Keratinocyte (primary cell): Measurements from ENCODE around the gene ODAD3. TPM values are rescaled to one million over a fixed set of nuclear protein-coding genes. Genes with fewer than 3 reads are reported as not detected.

Experiments
- DNase-seq: peaks from one replicate; pipeline ENCODE4 v3.0.0-alpha.2; 2011; ENCODE audit warnings: low read depth, missing footprints, low spot score
- FAIRE-seq: peaks from 2 replicates; lab custom pipeline; 2011; peaks lifted over from hg19 to GRCh38; lab: Jason Lieb, UNC
- H2AFZ ChIP-seq: 2 replicates; pipeline ENCODE4 v1.6.0; 2012; ENCODE audit warnings: low read length, control low read depth, inconsistent platforms; ENCODE audit not compliant: control insufficient read depth
- H3K27ac ChIP-seq: 2 replicates; pipeline ENCODE4 v1.5.1; 2011; ENCODE audit warnings: low read length; ENCODE audit not compliant: control insufficient read depth, insufficient read depth
- H3K27me3 ChIP-seq: 3 replicates; pipeline ENCODE4 v1.6.0; 2011; ENCODE audit warnings: low read length; ENCODE audit not compliant: control insufficient read depth, insufficient read depth; ENCODE audit errors: extremely low read depth
- H3K36me3 ChIP-seq, 2 experiments: 2 replicates in 1 of 2; 3 replicates in 1 of 2; pipeline ENCODE4 v1.5.1; 2011; ENCODE audit warnings: low read length in 2 of 2, mild to moderate bottlenecking in 1 of 2; ENCODE audit not compliant: control insufficient read depth in 2 of 2, insufficient read depth in 2 of 2; ENCODE audit errors: extremely low read depth in 1 of 2
- H3K4me1 ChIP-seq: 3 replicates; pipeline ENCODE4 v1.5.1; 2011; ENCODE audit warnings: low read length; ENCODE audit not compliant: control insufficient read depth, insufficient read depth; ENCODE audit errors: extremely low read depth
- H3K4me2 ChIP-seq: 3 replicates; pipeline ENCODE4 v1.6.0; 2011; ENCODE audit warnings: low read depth, low read length; ENCODE audit not compliant: control insufficient read depth, insufficient read depth; ENCODE audit errors: extremely low read depth
- H3K4me3 ChIP-seq, 3 experiments: fragments of 200-600 bp in 1 of 3; sonication (generic) in 1 of 3; 2 replicates in 2 of 3; 3 replicates in 1 of 3; pipeline ENCODE4 v1.5.1; 2011 to 2016; ENCODE audit warnings: low read length in 3 of 3, mild to moderate bottlenecking in 3 of 3, control low read depth in 2 of 3, inconsistent platforms in 1 of 3, low read depth in 1 of 3, mixed read lengths in 1 of 3, mixed run types in 1 of 3, moderate library complexity in 1 of 3; ENCODE audit not compliant: control insufficient read depth in 2 of 3, insufficient read depth in 2 of 3; ENCODE audit errors: extremely low read depth in 1 of 3
- H3K79me2 ChIP-seq: 2 replicates; pipeline ENCODE4 v1.6.0; 2012; ENCODE audit warnings: low read length; ENCODE audit not compliant: control insufficient read depth, insufficient read depth
- H3K9ac ChIP-seq: 3 replicates; pipeline ENCODE4 v1.6.0; 2011; ENCODE audit warnings: low read length; ENCODE audit not compliant: control insufficient read depth, insufficient read depth; ENCODE audit errors: extremely low read depth
- H3K9me1 ChIP-seq: 3 replicates; pipeline ENCODE4 v1.6.0; 2011; ENCODE audit warnings: low read length; ENCODE audit not compliant: control insufficient read depth, insufficient read depth; ENCODE audit errors: extremely low read depth
- H3K9me3 ChIP-seq: 2 replicates; pipeline ENCODE4 v1.5.1; 2012; ENCODE audit warnings: low read depth, low read length; ENCODE audit not compliant: control insufficient read depth
- H4K20me1 ChIP-seq: 3 replicates; pipeline ENCODE4 v1.6.0; 2011; ENCODE audit warnings: low read length; ENCODE audit not compliant: control insufficient read depth, insufficient read depth; ENCODE audit errors: extremely low read depth
- EZH2 ChIP-seq: IDR thresholded peaks from one replicate; pipeline ENCODE4 v1.6.1; 2012; ENCODE audit warnings: inconsistent platforms, mild to moderate bottlenecking, low read length, moderate library complexity
- dilution Hi-C: fragments of 300-500 bp; cut with MboI; formaldehyde crosslinking; loops from one replicate; pipeline ENCODE4 v1.7.0; 2020; ENCODE audit warnings: low sequenced_read_pairs; ENCODE audit not compliant: extremely low pct_ligation_motif_present
- polyA plus RNA-seq, 5 experiments: library from polyadenylated mRNA; depleted of rRNA in 3 of 5; stranded (reverse) in 3 of 5; stranded (forward) in 1 of 5; unstranded in 1 of 5; fragments of >200 nt; gene quantifications; 1 replicate in 1 of 5; 2 replicates in 3 of 5; 3 replicates in 1 of 5; pipeline versions ENCODE4 v1.2.1 to v1.2.3, GENCODE V29; 2011 to 2012; ENCODE audit warnings: missing spikeins in 2 of 5, low read depth in 1 of 5, low replicate concordance in 1 of 5
- TF ChIP-seq, protein P1 (sequence below), 3 experiments: IDR thresholded peaks in 1 of 3; conservative IDR thresholded peaks in 1 of 3; optimal IDR thresholded peaks in 1 of 3; 2 replicates in 2 of 3; 3 replicates in 1 of 3; pipeline versions ENCODE3 to v1.5.1; 2011; ENCODE audit warnings: low read length in 3 of 3, mild to moderate bottlenecking in 3 of 3, moderate library complexity in 2 of 3, control low read depth in 1 of 3, inconsistent platforms in 1 of 3; ENCODE audit not compliant: insufficient read depth in 2 of 3; ENCODE audit errors: extremely low read depth in 1 of 3

The ODAD3 gene
- polyA plus RNA-seq, 1 donor (not counting 4 experiments of a cell fraction or from before 2014, with no cell fraction given) = 0.09 TPM

DNA sequence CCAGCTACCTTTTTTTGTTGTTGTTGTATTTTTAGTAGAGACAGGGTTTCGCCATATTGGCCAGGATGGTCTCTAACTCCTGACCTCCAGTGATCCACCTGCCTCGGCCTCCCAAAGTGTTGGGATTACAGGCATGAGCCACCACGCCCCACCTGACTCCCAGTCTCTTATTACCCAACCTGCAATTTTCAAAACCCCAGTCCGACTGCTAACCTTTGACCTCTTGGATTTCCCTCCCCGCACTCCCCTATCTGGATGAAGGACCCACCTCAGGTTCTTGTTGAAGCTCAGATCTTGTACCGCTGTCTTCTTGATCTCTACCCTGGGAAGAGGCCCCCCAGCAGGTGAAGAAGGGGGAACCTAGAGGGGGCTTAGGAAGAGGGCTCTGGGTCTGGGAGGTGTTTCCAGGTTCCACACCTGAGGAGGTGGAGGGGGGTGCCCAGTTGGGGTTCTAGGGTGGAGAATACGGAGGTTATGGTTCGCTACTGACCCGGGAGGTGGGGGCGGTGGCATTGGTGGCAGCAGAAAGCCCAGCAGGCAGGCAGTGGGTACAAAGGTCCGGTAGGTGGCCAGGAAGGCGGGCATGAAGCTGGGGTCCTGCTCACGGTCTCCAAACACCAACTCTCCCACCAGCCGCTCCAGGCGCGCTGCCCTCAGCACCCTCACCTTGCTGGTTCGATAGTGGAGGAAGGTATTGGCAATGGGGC is 18.4 kb downstream of the ODAD3 start:
- TF ChIP-seq, protein P1, sequence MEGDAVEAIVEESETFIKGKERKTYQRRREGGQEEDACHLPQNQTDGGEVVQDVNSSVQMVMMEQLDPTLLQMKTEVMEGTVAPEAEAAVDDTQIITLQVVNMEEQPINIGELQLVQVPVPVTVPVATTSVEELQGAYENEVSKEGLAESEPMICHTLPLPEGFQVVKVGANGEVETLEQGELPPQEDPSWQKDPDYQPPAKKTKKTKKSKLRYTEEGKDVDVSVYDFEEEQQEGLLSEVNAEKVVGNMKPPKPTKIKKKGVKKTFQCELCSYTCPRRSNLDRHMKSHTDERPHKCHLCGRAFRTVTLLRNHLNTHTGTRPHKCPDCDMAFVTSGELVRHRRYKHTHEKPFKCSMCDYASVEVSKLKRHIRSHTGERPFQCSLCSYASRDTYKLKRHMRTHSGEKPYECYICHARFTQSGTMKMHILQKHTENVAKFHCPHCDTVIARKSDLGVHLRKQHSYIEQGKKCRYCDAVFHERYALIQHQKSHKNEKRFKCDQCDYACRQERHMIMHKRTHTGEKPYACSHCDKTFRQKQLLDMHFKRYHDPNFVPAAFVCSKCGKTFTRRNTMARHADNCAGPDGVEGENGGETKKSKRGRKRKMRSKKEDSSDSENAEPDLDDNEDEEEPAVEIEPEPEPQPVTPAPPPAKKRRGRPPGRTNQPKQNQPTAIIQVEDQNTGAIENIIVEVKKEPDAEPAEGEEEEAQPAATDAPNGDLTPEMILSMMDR (optimal IDR thresholded peaks at IDR 0.05 in 1 of 3, IDR thresholded peaks at IDR 0.05 in 1 of 3, conservative IDR thresholded peaks at IDR 0.05 in 1 of 3; ENCODE audit: extremely low read depth in 1 of 3, insufficient read depth in 2 of 3, low read length in 3 of 3) = no peak
- TF ChIP-seq EZH2 = no peak

GRCh38 chr19:11414544-11414943 is 20.4 kb downstream of the ODAD3 start:
- H3K27me3 ChIP-seq = peaks cover 21% of the 10 kb centered on the region
- no peak overlapping the region for H3K9ac ChIP-seq
- H3K9me3 ChIP-seq = no peaks in the 10 kb centered on the region
- DNase-seq = no peak
- H3K79me2 ChIP-seq = no peaks in the 10 kb centered on the region
- H3K36me3 ChIP-seq = no peaks in the 10 kb centered on the region
- H3K9me1 ChIP-seq = no peaks in the 10 kb centered on the region
- no peaks in the 10 kb centered on the region for H3K4me1 ChIP-seq
- no peaks in the 10 kb centered on the region for H4K20me1 ChIP-seq
- dilution Hi-C loops = no loop called here
- H3K27ac ChIP-seq = no peak overlapping the region
- no peak overlapping the region for H3K4me3 ChIP-seq
- no peak overlapping the region for H2AFZ ChIP-seq
- TF ChIP-seq, protein P1 (optimal IDR thresholded peaks at IDR 0.05 in 1 of 3, IDR thresholded peaks at IDR 0.05 in 1 of 3, conservative IDR thresholded peaks at IDR 0.05 in 1 of 3; ENCODE audit: extremely low read depth in 1 of 3, insufficient read depth in 2 of 3, low read length in 3 of 3) = no peak
- TF ChIP-seq EZH2 = no peak
- H3K4me2 ChIP-seq = no peak overlapping the region
- no peak for FAIRE-seq

More for the DNA sequence above, 18.4 kb downstream of the ODAD3 start:
- no peaks in the 10 kb centered on the region for H3K9me3 ChIP-seq
- peaks cover 41% of the 10 kb centered on the region for H3K27me3 ChIP-seq
- no peak for FAIRE-seq
- H3K4me1 ChIP-seq = peaks cover 7% of the 10 kb centered on the region
- H3K9ac ChIP-seq = no peak overlapping the region
- H2AFZ ChIP-seq = no peak overlapping the region
- H3K4me3 ChIP-seq = no peak overlapping the region
- no peaks in the 10 kb centered on the region for H3K36me3 ChIP-seq
- no peaks in the 10 kb centered on the region for H4K20me1 ChIP-seq
- H3K4me2 ChIP-seq = no peak overlapping the region
- no peaks in the 10 kb centered on the region for H3K9me1 ChIP-seq
- H3K27ac ChIP-seq = no peak overlapping the region
- H3K79me2 ChIP-seq = no peaks in the 10 kb centered on the region
- DNase-seq = no peak
- dilution Hi-C loops = no loop called here
